Glomerular visceral epithelial cell (primary cell): ENCODE results near the gene KRTAP12-3.
"Not testable (repeated sequence)": the region's sequence is repeated elsewhere in the genome, so short reads cannot be mapped to it uniquely, and the experiment has no call there.

Experiments used
- DNase-seq: peaks from one replicate; pipeline ENCODE4 v3.0.0-alpha.2; 2016; ENCODE audit errors: extremely low spot score

KRTAP12-3 gene

GRCh38 chr21:44657635-44658540 lies at the start of gene KRTAP12-3:
Gene KRTAP12-3, plus strand, starts transcription at chr21:44657932. Its CDS starts 48 bp downstream, at chr21:44657980.
- no peak for DNase-seq

- no peak for DNase-seq
Observed at GRCh38 chr21:44609193-44609592, 48.5 kb upstream of the KRTAP12-3 start.

GRCh38 chr21:44610157-44610843 lies 47.4 kb upstream of the KRTAP12-3 start:
- DNase-seq = not testable (repeated sequence)

GRCh38 chr21:44611551-44611950 lies 46.2 kb upstream of the KRTAP12-3 start:
- no peak for DNase-seq

GRCh38 chr21:44612029-44612486 lies 45.7 kb upstream of the KRTAP12-3 start, which contains the start of gene KRTAP10-8:
Gene KRTAP10-8, plus strand, starts transcription at chr21:44612079. Its CDS starts 22 bp downstream, at chr21:44612101.
- no peak for DNase-seq

GRCh38 chr21:44612669-44613229 lies 45.0 kb upstream of the KRTAP12-3 start:
- no peak for DNase-seq

GRCh38 chr21:44613386-44614155 lies 44.2 kb upstream of the KRTAP12-3 start:
- DNase-seq = no peak

- DNase-seq = no peak
Observed at GRCh38 chr21:44614161-44614631, 43.5 kb upstream of the KRTAP12-3 start.

- DNase-seq = no peak
Observed at GRCh38 chr21:44614961-44615391, 42.8 kb upstream of the KRTAP12-3 start.

GRCh38 chr21:44615466-44615865 lies 42.3 kb upstream of the KRTAP12-3 start:
- no peak for DNase-seq

- no peak for DNase-seq
Observed at GRCh38 chr21:44615911-44616590, 41.7 kb upstream of the KRTAP12-3 start.

GRCh38 chr21:44616591-44616926 lies 41.2 kb upstream of the KRTAP12-3 start:
- no peak for DNase-seq

- DNase-seq = no peak
Observed at GRCh38 chr21:44617071-44617501, 40.6 kb upstream of the KRTAP12-3 start.

- no peak for DNase-seq
Observed at GRCh38 chr21:44618504-44618903, 39.2 kb upstream of the KRTAP12-3 start.

- DNase-seq = no peak
Observed at GRCh38 chr21:44618909-44619308, 38.8 kb upstream of the KRTAP12-3 start.

- DNase-seq = no peak
Observed at GRCh38 chr21:44619886-44620285, 37.8 kb upstream of the KRTAP12-3 start.

- no peak for DNase-seq
Observed at GRCh38 chr21:44623575-44623974, 34.2 kb upstream of the KRTAP12-3 start.

- DNase-seq = no peak
Observed at GRCh38 chr21:44625756-44626155, 32.0 kb upstream of the KRTAP12-3 start.

- DNase-seq = no peak
Observed at GRCh38 chr21:44626262-44626661, 31.5 kb upstream of the KRTAP12-3 start.

GRCh38 chr21:44626673-44627143 lies 31.0 kb upstream of the KRTAP12-3 start, which contains the start of gene KRTAP10-9:
Gene KRTAP10-9, plus strand, starts transcription at chr21:44627093. Its CDS starts 79 bp downstream, at chr21:44627172.
- DNase-seq = no peak
